GM23338 (cell line): ENCODE measurements around the gene SNPH. TPM values are rescaled to one million over a fixed set of nuclear protein-coding genes. Genes with fewer than 3 reads are reported as not detected.

Experiments
- ATAC-seq: fragments of 200-7000 bp; cut with Tn5 transposase; 3 replicates; pipeline ENCODE4 v1.9.1; 2020
- DNase-seq: peaks from one replicate; pipeline ENCODE4 v3.0.0-alpha.2; 2015; ENCODE audit warnings: low spot score
- H2AFZ ChIP-seq: fragments of 200-600 bp; sonication (generic); 2 replicates; pipeline ENCODE4 v1.8.0; 2016; ENCODE audit warnings: antibody characterized with exemption, mild to moderate bottlenecking, moderate library complexity
- H3F3A ChIP-seq: fragments of 200-600 bp; sonication (generic); replicated peaks from 2 replicates; pipeline ENCODE4 v1.8.0; 2017; ENCODE audit warnings: antibody characterized with exemption, mixed run types, low read depth
- H3K27ac ChIP-seq: fragments of 200-600 bp; sonication (generic); 2 replicates; pipeline ENCODE4 v1.6.1; 2016; ENCODE audit warnings: low read depth
- H3K27me3 ChIP-seq: fragments of 200-600 bp; sonication (generic); 2 replicates; pipeline ENCODE4 v1.8.0; 2016; ENCODE audit warnings: mild to moderate bottlenecking, mixed run types, moderate library complexity; ENCODE audit not compliant: insufficient read depth
- H3K36me3 ChIP-seq: fragments of 200-600 bp; sonication (generic); 2 replicates; pipeline ENCODE4 v1.8.0; 2016; ENCODE audit warnings: mild to moderate bottlenecking; ENCODE audit not compliant: insufficient read depth
- H3K4me1 ChIP-seq: fragments of 200-600 bp; sonication (generic); 2 replicates; pipeline ENCODE4 v1.8.0; 2016; ENCODE audit warnings: mild to moderate bottlenecking, moderate library complexity; ENCODE audit not compliant: insufficient read depth
- H3K4me2 ChIP-seq: fragments of 200-600 bp; sonication (generic); 2 replicates; pipeline ENCODE4 v1.7.1; 2017; ENCODE audit warnings: mixed run types
- H3K4me3 ChIP-seq: fragments of 200-600 bp; sonication (generic); 2 replicates; pipeline ENCODE4 v1.6.1; 2016; ENCODE audit warnings: mixed run types
- H3K79me2 ChIP-seq: fragments of 200-600 bp; sonication (generic); replicated peaks from 2 replicates; pipeline ENCODE4 v1.8.0; 2017; ENCODE audit warnings: mild to moderate bottlenecking; ENCODE audit not compliant: insufficient read depth
- H3K9me2 ChIP-seq: fragments of 200-600 bp; sonication (generic); 2 replicates; pipeline ENCODE4 v1.8.0; 2017; ENCODE audit not compliant: insufficient read depth
- H4K20me1 ChIP-seq: fragments of 200-600 bp; sonication (generic); replicated peaks from 2 replicates; pipeline ENCODE4 v1.8.0; 2017; ENCODE audit warnings: mild to moderate bottlenecking; ENCODE audit not compliant: insufficient read depth
- H3K27ac Mint-ChIP-seq: 2 replicates; pipeline ENCODE4 v1.8.0; 2020; ENCODE audit warnings: inconsistent platforms, mild to moderate bottlenecking, moderate library complexity, mixed read lengths
- H3K27me3 Mint-ChIP-seq: 3 replicates; pipeline ENCODE4 v1.8.0; 2022; ENCODE audit warnings: low read depth, mild to moderate bottlenecking, moderate library complexity, mixed read lengths, inconsistent platforms; ENCODE audit not compliant: insufficient read depth, poor library complexity
- H3K36me3 Mint-ChIP-seq: 3 replicates; pipeline ENCODE4 v1.8.0; 2021; ENCODE audit warnings: low read depth, mild to moderate bottlenecking, inconsistent platforms, moderate library complexity, mixed read lengths
- H3K4me1 Mint-ChIP-seq: 3 replicates; pipeline ENCODE4 v1.8.0; 2020; ENCODE audit warnings: mild to moderate bottlenecking, inconsistent platforms, mixed read lengths
- H3K4me3 Mint-ChIP-seq: 3 replicates; pipeline ENCODE4 v1.8.0; 2021; ENCODE audit warnings: moderate library complexity, mild to moderate bottlenecking, inconsistent platforms, mixed read lengths
- H3K9me3 Mint-ChIP-seq: 3 replicates; pipeline ENCODE4 v1.8.0; 2020; ENCODE audit warnings: moderate library complexity, mild to moderate bottlenecking, inconsistent platforms, mixed read lengths
- ETS1 ChIP-seq: IDR thresholded peaks from 2 replicates; pipeline ENCODE4 v1.6.1; 2016; ENCODE audit warnings: antibody characterized with exemption
- EZH2 ChIP-seq: fragments of 200-600 bp; sonication (generic); IDR thresholded peaks from one replicate; pipeline ENCODE4 v1.8.0; 2017; ENCODE audit warnings: antibody characterized with exemption, mild to moderate bottlenecking, low read depth; ENCODE audit not compliant: unreplicated experiment
- EZH2phosphoT487 ChIP-seq: fragments of 200-600 bp; sonication (generic); IDR thresholded peaks from one replicate; pipeline ENCODE4 v1.8.1; 2018; ENCODE audit warnings: antibody characterized with exemption; ENCODE audit not compliant: unreplicated experiment
- NANOG ChIP-seq: IDR thresholded peaks from 2 replicates; pipeline ENCODE4 v1.6.1; 2016; ENCODE audit warnings: antibody characterized with exemption, borderline replicate concordance
- STAT1 ChIP-seq: IDR thresholded peaks from one replicate; pipeline ENCODE4 v1.6.1; 2016; ENCODE audit warnings: antibody characterized with exemption; ENCODE audit not compliant: unreplicated experiment
- polyA plus RNA-seq: library from polyadenylated mRNA; unstranded; fragments of >200 nt; fragmentation: Nextera tagmentation; extraction: Ambion mirVana; gene quantifications from 2 replicates; pipeline ENCODE4 v1.2.1, GENCODE V29; 2016
- total RNA-seq: library from RNA; depleted of rRNA; stranded (reverse); fragments of >200 nt; shearing (Covaris generic); gene quantifications from 2 replicates; pipeline ENCODE4 v1.2.3, GENCODE V29; 2014
- TF ChIP-seq, protein P1 (sequence below): fragments of 250-450 bp; sonication (Bioruptor Pico); IDR thresholded peaks from 2 replicates; pipeline ENCODE4 v1.5.0; 2020; ENCODE audit warnings: mild to moderate bottlenecking, moderate library complexity

The SNPH gene
- total and polyA plus RNA-seq, 2 experiments from 2014 or later = 1.5 to 5.8 TPM

DNA sequence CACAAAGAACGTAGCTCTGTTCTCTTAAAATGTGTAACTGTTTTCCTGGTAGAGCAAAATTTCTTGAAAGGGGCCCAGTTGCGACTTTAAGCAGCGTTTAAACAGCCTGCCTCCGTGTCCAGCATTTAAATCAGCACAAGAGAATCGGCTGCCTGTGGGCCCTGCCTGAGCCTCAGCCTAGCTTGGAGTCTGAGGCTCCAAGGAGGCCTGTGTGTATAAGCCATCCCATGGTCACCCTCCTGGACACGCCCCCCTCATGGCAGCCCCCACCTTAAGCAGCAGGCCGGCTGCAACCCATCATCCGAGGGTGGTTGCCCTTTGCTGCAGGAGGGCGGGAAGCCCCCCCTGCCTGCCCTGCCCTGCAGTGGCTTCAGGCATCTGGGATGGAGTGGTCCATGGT lies 44.0 kb downstream of the SNPH start (continued):
- TF ChIP-seq, protein P1, sequence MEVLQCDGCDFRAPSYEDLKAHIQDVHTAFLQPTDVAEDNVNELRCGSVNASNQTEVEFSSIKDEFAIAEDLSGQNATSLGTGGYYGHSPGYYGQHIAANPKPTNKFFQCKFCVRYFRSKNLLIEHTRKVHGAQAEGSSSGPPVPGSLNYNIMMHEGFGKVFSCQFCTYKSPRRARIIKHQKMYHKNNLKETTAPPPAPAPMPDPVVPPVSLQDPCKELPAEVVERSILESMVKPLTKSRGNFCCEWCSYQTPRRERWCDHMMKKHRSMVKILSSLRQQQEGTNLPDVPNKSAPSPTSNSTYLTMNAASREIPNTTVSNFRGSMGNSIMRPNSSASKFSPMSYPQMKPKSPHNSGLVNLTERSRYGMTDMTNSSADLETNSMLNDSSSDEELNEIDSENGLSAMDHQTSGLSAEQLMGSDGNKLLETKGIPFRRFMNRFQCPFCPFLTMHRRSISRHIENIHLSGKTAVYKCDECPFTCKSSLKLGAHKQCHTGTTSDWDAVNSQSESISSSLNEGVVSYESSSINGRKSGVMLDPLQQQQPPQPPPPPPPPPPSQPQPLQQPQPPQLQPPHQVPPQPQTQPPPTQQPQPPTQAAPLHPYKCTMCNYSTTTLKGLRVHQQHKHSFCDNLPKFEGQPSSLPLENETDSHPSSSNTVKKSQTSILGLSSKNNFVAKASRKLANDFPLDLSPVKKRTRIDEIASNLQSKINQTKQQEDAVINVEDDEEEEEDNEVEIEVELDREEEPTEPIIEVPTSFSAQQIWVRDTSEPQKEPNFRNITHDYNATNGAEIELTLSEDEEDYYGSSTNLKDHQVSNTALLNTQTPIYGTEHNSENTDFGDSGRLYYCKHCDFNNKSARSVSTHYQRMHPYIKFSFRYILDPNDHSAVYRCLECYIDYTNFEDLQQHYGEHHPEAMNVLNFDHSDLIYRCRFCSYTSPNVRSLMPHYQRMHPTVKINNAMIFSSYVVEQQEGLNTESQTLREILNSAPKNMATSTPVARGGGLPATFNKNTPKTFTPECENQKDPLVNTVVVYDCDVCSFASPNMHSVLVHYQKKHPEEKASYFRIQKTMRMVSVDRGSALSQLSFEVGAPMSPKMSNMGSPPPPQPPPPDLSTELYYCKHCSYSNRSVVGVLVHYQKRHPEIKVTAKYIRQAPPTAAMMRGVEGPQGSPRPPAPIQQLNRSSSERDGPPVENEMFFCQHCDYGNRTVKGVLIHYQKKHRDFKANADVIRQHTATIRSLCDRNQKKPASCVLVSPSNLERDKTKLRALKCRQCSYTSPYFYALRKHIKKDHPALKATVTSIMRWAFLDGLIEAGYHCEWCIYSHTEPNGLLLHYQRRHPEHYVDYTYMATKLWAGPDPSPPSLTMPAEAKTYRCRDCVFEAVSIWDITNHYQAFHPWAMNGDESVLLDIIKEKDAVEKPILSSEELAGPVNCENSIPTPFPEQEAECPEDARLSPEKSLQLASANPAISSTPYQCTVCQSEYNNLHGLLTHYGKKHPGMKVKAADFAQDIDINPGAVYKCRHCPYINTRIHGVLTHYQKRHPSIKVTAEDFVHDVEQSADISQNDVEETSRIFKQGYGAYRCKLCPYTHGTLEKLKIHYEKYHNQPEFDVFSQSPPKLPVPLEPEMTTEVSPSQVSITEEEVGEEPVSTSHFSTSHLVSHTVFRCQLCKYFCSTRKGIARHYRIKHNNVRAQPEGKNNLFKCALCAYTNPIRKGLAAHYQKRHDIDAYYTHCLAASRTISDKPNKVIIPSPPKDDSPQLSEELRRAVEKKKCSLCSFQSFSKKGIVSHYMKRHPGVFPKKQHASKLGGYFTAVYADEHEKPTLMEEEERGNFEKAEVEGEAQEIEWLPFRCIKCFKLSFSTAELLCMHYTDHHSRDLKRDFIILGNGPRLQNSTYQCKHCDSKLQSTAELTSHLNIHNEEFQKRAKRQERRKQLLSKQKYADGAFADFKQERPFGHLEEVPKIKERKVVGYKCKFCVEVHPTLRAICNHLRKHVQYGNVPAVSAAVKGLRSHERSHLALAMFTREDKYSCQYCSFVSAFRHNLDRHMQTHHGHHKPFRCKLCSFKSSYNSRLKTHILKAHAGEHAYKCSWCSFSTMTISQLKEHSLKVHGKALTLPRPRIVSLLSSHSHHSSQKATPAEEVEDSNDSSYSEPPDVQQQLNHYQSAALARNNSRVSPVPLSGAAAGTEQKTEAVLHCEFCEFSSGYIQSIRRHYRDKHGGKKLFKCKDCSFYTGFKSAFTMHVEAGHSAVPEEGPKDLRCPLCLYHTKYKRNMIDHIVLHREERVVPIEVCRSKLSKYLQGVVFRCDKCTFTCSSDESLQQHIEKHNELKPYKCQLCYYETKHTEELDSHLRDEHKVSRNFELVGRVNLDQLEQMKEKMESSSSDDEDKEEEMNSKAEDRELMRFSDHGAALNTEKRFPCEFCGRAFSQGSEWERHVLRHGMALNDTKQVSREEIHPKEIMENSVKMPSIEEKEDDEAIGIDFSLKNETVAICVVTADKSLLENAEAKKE (CRISPR knock-in tag) = no peak
- no peak for TF ChIP-seq EZH2phosphoT487
- TF ChIP-seq ETS1 = no peak
- no peak for TF ChIP-seq STAT1

DNA sequence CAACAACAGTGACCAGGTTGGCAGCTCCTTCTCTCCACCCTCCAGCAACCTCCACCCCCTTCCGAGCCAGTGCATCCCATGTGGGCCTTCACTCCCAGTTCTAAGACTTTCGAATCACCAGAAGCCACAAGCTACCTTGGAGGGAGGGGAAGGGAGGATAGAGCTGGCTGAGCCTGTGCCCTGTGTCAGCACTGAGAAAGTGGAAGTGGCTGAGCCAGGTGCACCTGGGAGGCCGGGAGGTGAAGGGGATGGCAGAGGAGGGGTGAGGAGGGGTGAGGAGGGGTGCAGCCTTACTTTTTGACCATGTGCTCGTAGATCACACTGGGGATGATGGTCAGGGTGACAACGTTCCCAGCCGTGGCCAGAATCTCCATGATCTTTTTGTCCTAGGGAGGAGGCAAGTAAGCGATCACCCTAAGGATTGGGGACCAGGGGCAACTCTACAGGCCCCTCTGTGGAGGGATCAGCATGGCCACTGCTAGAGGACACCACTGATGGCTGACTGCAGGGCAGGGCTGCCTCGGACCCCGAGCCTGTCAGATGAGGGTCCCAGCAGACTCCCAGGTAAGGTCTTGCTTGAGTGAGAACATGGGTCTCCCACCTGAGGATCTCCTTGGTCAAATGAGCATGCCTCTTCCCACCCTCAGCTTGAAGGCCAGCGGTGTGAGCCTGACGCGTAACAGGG lies 44.6 kb downstream of the SNPH start:
- Histone ChIP-seq H3K4me2 (no peak overlapping the region), H3F3A (no peaks in the 10 kb centered on the region), H3K4me1 (0 out of 2 replicates have a peak, but pooled peaks cover 5% of the 10 kb centered on the region), H2AFZ (no peak overlapping the region), H3K27ac (no peak overlapping the region), H3K27me3 (peaks cover 12% of the 10 kb centered on the region; the same call in 1 of the 2 replicates), H3K79me2 (no peaks in the 10 kb centered on the region), H3K36me3 (no peaks in the 10 kb centered on the region), H4K20me1 (no peaks in the 10 kb centered on the region), H3K9me2 (no peaks in the 10 kb centered on the region), H3K4me3 (no peak overlapping the region)
- Mint-ChIP-seq H3K4me1 (peaks cover 17% of the 10 kb centered on the region), H3K27ac (no peak overlapping the region), H3K4me3 (no peak overlapping the region), H3K27me3 (peaks cover 6% of the 10 kb centered on the region), H3K36me3 (no peaks in the 10 kb centered on the region; the same call in 2 of the 3 replicates), H3K9me3 (no peaks in the 10 kb centered on the region)
- DNase-seq = no peak
- no peak for ATAC-seq
- TF ChIP-seq, protein P1 (CRISPR knock-in tag) = no peak
- no peak for TF ChIP-seq EZH2
- TF ChIP-seq EZH2phosphoT487 = no peak
- no peak for TF ChIP-seq NANOG
